GM21737 (cell line): Measurements from ENCODE around the gene GALE.

Source experiments
- ATAC-seq: cut with Tn5 transposase; IDR thresholded peaks from one replicate; pipeline ENCODE4 v1.9.1; 2021; ENCODE audit warnings: mild to moderate bottlenecking, moderate library complexity; ENCODE audit not compliant: unreplicated experiment

Gene GALE

GRCh38 chr1:23756676-23757075 lies 43.9 kb downstream of the GALE start:
- ATAC-seq: no peak

GRCh38 chr1:23752909-23753308 lies 47.6 kb downstream of the GALE start:
- no peak for ATAC-seq

GRCh38 chr1:23751815-23752200 lies 48.7 kb downstream of the GALE start:
- no peak for ATAC-seq

- no peak for ATAC-seq
Measured at GRCh38 chr1:23751050-23751814, 49.3 kb downstream of the GALE start.

- ATAC-seq: no peak
Measured at GRCh38 chr1:23748016-23748415, 52.5 kb downstream of the GALE start.
